ENCODE measurements around the gene ARHGEF28. TPM values are rescaled to one million over a fixed set of nuclear protein-coding genes. Genes with fewer than 3 reads are reported as not detected.

ARHGEF28 gene
- total RNA-seq, 1 donor from 2014 or later, result 2.1 TPM

- DNase-seq, result no peak
- Histone ChIP-seq H3K27ac (replicated peaks) (no peak overlapping the region), H3K36me3 (no peaks in the 10 kb centered on the region), H3K27me3 (ENCODE audit: low read depth) (no peaks in the 10 kb centered on the region), H3K4me1 (peaks cover 24% of the 10 kb centered on the region), H3K4me3 (no peak overlapping the region), H3K9me3 (replicated peaks) (peaks cover 9% of the 10 kb centered on the region)
- intact Hi-C loops (cut with micrococcal nuclease), result no loop called here
- no peak for TF ChIP-seq CTCF (IDR thresholded peaks at IDR 0.05; ENCODE audit: borderline replicate concordance)
Observed at GRCh38 chr5:73906277-73906676, 280.3 kb downstream of the ARHGEF28 start.

- Histone ChIP-seq H3K27ac (replicated peaks) (no peak overlapping the region), H3K4me1 (peaks cover 16% of the 10 kb centered on the region), H3K4me3 (no peak overlapping the region), H3K9me3 (replicated peaks) (peaks cover 9% of the 10 kb centered on the region), H3K27me3 (ENCODE audit: low read depth) (no peaks in the 10 kb centered on the region), H3K36me3 (no peaks in the 10 kb centered on the region)
- no peak for DNase-seq
- intact Hi-C loops (cut with micrococcal nuclease), result no loop called here
- TF ChIP-seq CTCF (IDR thresholded peaks at IDR 0.05; ENCODE audit: borderline replicate concordance), result no peak
Observed at GRCh38 chr5:73907164-73907563, 281.2 kb downstream of the ARHGEF28 start.

GRCh38 chr5:73908395-73908794 lies 282.4 kb downstream of the ARHGEF28 start:
- Histone ChIP-seq H3K36me3 (no peaks in the 10 kb centered on the region), H3K4me3 (no peak overlapping the region), H3K27ac (replicated peaks) (no peak overlapping the region), H3K4me1 (peaks cover 8% of the 10 kb centered on the region), H3K27me3 (ENCODE audit: low read depth) (no peaks in the 10 kb centered on the region), H3K9me3 (replicated peaks) (peaks cover 9% of the 10 kb centered on the region)
- intact Hi-C loops (cut with micrococcal nuclease), result no loop called here
- no peak for TF ChIP-seq CTCF (IDR thresholded peaks at IDR 0.05; ENCODE audit: borderline replicate concordance)
- DNase-seq, result no peak

GRCh38 chr5:73908846-73909245 lies 282.9 kb downstream of the ARHGEF28 start:
- Histone ChIP-seq H3K9me3 (replicated peaks) (peaks cover 9% of the 10 kb centered on the region), H3K4me1 (peaks cover 8% of the 10 kb centered on the region), H3K36me3 (no peaks in the 10 kb centered on the region), H3K27ac (replicated peaks) (no peak overlapping the region), H3K4me3 (no peak overlapping the region), H3K27me3 (ENCODE audit: low read depth) (no peaks in the 10 kb centered on the region)
- intact Hi-C loops (cut with micrococcal nuclease), result no loop called here
- no peak for DNase-seq
- no peak for TF ChIP-seq CTCF (IDR thresholded peaks at IDR 0.05; ENCODE audit: borderline replicate concordance)

GRCh38 chr5:73909474-73909873 lies 283.5 kb downstream of the ARHGEF28 start:
- intact Hi-C loops (cut with micrococcal nuclease), result no loop called here
- TF ChIP-seq CTCF (IDR thresholded peaks at IDR 0.05; ENCODE audit: borderline replicate concordance), result no peak

More at GRCh38 chr5:73909474-73909873, 283.5 kb downstream of the ARHGEF28 start:
- DNase-seq, result no peak
- no peaks in the 10 kb centered on the region for H3K27me3 ChIP-seq (ENCODE audit: low read depth)
- peaks cover 8% of the 10 kb centered on the region for H3K4me1 ChIP-seq
- no peak overlapping the region for H3K4me3 ChIP-seq
- H3K27ac ChIP-seq (replicated peaks), result no peak overlapping the region
- H3K36me3 ChIP-seq, result no peaks in the 10 kb centered on the region
- H3K9me3 ChIP-seq (replicated peaks), result peaks cover 9% of the 10 kb centered on the region
